ENCODE results near the gene HSD17B7.
A peak's percentile ranks its signal among the peaks of the same experiment; 100 is the strongest.
"Not testable (repeated sequence)": the region's sequence is repeated elsewhere in the genome, so short reads cannot be mapped to it uniquely, and the experiment has no call there.

HSD17B7 gene

GRCh38 chr1:162818136-162818535 is 27.6 kb downstream of the HSD17B7 start:
- DNase-seq = not testable (repeated sequence)

GRCh38 chr1:162818666-162819065 is 28.2 kb downstream of the HSD17B7 start:
- DNase-seq = not testable (repeated sequence)

GRCh38 chr1:162822391-162823200 is 32.1 kb downstream of the HSD17B7 start:
- no peak for DNase-seq

- no peak for DNase-seq
Observed at GRCh38 chr1:162823231-162823630, 32.7 kb downstream of the HSD17B7 start.

GRCh38 chr1:162823771-162824525 is 33.4 kb downstream of the HSD17B7 start:
- no peak for DNase-seq

- no peak for DNase-seq
Observed at GRCh38 chr1:162829268-162829667, 38.8 kb downstream of the HSD17B7 start.

DNA sequence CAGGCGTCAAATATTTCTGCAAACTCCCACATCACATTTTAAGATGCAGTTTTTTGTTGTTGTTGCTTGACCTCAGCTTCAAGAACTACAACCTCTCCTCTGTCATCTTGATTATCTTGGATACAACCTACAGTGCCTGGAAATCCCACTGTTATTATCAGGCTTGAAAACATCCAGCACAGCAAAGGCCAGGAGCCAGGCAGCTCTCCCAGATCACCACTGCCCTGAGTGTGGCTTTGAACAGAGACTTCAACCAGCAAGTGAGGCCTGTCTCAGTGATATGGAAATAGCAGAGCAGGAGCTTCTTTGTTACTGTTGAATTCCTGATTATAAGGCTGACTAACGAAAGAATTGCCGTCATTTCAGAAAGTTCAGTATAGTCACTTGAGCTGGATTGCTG is 42.0 kb downstream of the HSD17B7 start:
- no peak for DNase-seq

GRCh38 chr1:162835157-162835899 is 44.8 kb downstream of the HSD17B7 start:
- no peak for DNase-seq

GRCh38 chr1:162838863-162839262 is 48.4 kb downstream of the HSD17B7 start:
- no peak for DNase-seq

DNA sequence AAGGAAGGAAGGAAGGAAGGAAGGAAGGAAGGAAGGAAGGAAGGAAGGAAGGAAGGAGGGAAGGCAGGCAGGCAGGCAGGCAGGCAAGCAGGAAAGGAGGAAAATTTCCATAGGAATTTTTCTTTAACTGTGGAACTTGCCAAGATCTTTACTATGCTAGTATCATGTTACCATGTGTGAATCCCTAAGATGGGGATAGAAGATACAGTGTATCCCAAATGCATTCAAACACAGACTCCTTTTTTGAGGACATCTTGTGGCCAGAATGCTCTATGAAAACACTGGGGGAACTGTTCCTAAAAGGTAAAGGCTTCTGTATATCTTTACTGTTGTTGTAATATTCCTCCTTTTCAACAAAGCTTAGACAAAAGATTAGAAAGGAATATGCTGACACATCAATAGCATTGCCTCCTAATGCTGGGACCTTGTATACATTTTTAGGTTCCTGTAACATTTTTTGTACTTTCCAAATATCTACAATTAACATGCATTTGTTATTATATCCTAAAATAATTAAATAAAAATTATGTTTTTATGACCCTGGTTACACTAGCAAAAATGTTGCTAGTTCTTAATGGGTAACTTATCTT is 49.8 kb downstream of the HSD17B7 start:
- DNase-seq = no peak

GRCh38 chr1:162844153-162844552 is 53.7 kb downstream of the HSD17B7 start:
- DNase-seq = no peak

DNA sequence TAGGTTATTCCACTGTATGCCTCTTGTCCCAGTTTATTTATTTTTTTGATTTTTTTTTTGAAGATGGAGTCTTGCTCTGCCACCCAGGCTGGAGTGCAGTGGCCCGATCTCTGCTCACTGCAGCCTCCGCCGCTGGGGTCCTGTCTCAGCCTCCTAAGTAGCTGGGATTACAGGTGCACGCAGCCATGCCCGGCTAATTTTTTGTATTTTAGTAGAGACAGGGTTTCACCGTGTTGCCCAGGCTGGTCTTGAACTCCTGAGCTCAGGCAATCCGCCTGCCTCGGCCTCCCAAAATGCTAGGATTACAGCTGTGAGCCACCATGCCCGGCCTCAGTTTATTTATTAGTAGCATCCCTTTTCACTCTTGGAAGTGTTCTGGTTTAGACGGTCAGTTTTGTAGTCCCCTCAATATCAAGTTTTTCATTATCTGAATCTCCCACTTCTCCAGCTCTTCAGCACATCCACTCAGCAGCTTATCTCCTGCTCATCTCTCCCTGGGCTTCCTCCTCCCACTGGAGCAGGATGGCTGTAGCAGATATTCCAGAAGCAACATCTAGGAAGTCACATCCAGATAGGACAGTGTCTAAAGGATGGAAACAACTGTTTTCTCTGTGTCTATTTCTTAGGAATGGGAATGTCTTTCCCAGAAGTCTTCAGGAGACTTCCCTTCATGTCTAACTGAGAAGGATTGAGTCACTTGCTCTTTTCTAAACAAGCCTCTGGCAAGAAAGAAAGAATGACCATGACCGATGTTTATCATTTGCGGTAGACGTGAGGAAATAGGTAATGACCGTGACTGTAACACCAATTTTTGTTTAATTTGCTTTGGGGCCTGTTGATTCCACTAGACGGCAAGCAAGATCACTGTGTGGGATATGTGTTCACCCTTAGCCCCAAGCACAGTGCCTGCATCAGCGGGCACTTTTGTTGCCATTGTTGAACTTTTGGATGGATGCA is 56.0 kb downstream of the HSD17B7 start:
- DNase-seq = no peak

- DNase-seq = peak; percentile 27 to 78 (median 66)
Observed at GRCh38 chr1:162847839-162848453, 57.4 kb downstream of the HSD17B7 start.

DNA sequence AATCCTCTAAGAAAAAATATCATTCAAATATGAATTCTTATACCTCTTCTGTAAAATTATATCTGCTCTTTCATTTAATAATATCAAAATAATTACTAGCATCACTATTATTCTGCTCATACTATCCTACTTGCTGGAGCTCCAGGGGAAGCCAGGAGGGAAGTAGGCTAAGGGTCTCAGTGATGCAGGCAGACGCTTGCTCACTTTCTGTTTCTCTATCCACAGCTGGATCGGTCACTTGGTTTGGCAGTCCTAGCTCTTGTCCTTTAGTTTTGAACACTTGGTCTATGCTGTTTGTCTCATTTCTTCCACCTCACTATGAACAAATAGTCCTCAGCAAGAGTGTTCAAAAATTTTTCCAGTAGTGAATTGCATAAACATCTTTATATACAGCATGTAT is 59.2 kb downstream of the HSD17B7 start:
- no peak for DNase-seq

DNA sequence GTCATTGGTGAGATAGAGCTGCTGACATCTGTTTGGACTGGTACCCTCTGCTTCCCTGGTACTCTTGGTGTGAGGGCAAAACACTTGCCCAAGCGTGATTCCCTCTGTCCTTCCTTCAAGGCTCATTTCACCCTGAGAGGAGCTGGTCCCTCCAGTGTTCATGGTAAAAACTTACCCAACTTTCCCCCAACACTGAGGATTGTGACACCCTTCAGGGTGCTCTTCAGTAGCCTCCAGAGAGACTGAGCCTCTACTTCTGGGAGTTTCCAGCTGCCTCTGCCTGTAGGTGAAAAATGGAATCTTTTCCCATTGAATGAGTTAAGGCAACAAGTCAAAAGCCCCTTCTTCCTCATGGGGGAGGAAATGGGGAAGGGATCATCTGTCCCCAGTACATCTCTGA is 60.8 kb downstream of the HSD17B7 start:
- no peak for DNase-seq

- peak in 5 of 6 experiments; percentile 1 to 40 (median 21) for DNase-seq
Observed at GRCh38 chr1:162854245-162854882, 63.9 kb downstream of the HSD17B7 start.

GRCh38 chr1:162855461-162856150 is 65.1 kb downstream of the HSD17B7 start:
- no peak for DNase-seq

DNA sequence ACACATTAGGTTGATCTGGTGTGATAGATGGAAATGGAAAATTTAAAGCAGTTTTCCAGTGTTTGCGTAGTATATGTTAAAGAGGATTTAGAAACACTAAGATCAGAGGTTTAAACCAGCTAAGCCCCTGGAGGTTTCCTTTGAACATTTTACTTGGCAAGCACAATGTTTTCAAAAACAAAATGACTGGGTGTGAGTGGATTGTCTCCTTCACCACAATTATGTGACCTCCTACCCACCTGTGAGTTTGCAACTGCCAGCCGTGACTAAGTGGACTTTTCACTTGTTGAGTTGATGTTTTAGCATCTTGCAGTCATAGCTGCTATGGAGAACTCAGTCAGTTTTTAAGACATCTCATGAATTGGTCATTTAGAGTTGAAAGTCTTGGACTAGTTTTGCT is 65.8 kb downstream of the HSD17B7 start:
- no peak for DNase-seq

DNA sequence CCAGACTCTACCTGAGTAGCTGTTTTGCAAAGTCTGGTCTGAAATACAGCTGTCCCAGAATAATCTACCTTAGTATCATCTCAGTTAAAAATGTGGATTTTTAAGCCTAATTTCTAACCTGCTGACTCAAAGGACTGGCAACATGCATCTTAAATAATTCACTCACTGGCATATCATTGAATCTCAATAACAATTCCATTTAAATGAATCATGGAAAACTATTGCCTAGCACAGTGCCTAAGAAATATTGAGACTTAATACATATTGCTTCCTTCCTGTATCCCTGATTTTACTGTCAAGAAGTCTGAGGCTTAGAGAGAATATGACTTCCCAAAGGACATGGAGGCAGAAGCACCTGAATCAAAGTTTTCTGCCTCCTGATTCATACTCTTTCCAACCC is 67.3 kb downstream of the HSD17B7 start:
- DNase-seq = no peak

DNA sequence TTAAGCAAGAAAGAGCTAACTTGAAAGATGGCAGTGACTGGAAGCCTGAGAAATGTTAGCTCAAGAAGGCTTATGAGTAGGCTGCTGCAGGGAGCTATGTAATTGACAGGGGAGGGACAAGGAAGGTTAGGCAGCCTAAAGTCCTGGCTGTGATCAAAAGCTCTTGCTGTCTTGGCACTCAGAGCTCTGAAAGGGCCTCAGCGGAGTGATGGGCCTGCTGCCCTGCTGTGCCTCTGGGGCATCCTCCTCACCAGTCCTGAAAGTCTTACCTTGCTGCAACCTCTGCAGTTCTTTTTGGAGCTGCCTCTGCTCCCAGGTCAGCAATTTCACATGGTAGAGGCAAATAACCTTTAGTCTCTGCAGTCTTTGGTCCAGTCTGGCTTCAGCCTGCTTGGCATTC is 68.7 kb downstream of the HSD17B7 start:
- DNase-seq = no peak
